SK-N-SH (cell line): ENCODE data around the gene ARPC4. TPM values are rescaled to one million over a fixed set of nuclear protein-coding genes. Genes with fewer than 3 reads are reported as not detected.

Experiments used
- CTCF ChIA-PET: fragments of 300-600, 350-600 bp; formaldehyde crosslinking; extraction: SDS; loops from one replicate; lab custom pipeline; 2021; lab: Yijun Ruan, JAX
- POLR2A ChIA-PET: fragments of 350-600 bp; sonication (Branson Sonifier 250); formaldehyde crosslinking; extraction: SDS; loops from one replicate; lab custom pipeline; 2020; ENCODE audit warnings: antibody characterized with exemption, inconsistent platforms; lab: Yijun Ruan, JAX
- DNase-seq: peaks from one replicate; pipeline ENCODE4 v3.0.0; 2012
- H2AFZ ChIP-seq: fragments of 200-600 bp; sonication (generic); 2 replicates; pipeline ENCODE4 v1.8.1; 2016; ENCODE audit warnings: antibody characterized with exemption, mild to moderate bottlenecking, low read depth
- H3F3A ChIP-seq: fragments of 200-600 bp; sonication (generic); replicated peaks from 2 replicates; pipeline ENCODE3; 2016; ENCODE audit warnings: antibody characterized with exemption, mild to moderate bottlenecking; ENCODE audit not compliant: insufficient read depth
- H3K27ac ChIP-seq, 2 experiments: fragments of 200-500 bp in 1 of 2; fragments of 200-600 bp in 1 of 2; sonication (Bioruptor generic) in 1 of 2; sonication (generic), shearing (Covaris generic) in 1 of 2; 2 replicates each; pipeline versions ENCODE4 v1.5.1 to v1.6.1; 2014 to 2016; ENCODE audit warnings: low read depth in 2 of 2, inconsistent platforms in 1 of 2, low read length in 1 of 2, mild to moderate bottlenecking in 1 of 2, mixed read lengths in 1 of 2
- H3K27me3 ChIP-seq: fragments of 200-600 bp; sonication (generic), shearing (Covaris generic); 2 replicates; pipeline ENCODE4 v1.6.1; 2016; ENCODE audit warnings: mixed run types; ENCODE audit not compliant: insufficient read depth
- H3K36me3 ChIP-seq, 2 experiments: fragments of 200-500 bp in 1 of 2; fragments of 200-600 bp in 1 of 2; sonication (Bioruptor generic) in 1 of 2; sonication (generic) in 1 of 2; replicated peaks in 1 of 2; 2 replicates each; pipeline versions ENCODE3 to v1.5.1; 2014 to 2016; ENCODE audit warnings: low read length in 1 of 2, mild to moderate bottlenecking in 1 of 2; ENCODE audit not compliant: insufficient read depth in 2 of 2, control insufficient read depth in 1 of 2
- H3K4me1 ChIP-seq, 2 experiments: fragments of 200-500 bp in 1 of 2; fragments of 200-600 bp in 1 of 2; sonication (Bioruptor generic) in 1 of 2; sonication (generic), shearing (Covaris generic) in 1 of 2; 2 replicates each; pipeline versions ENCODE4 v1.5.1 to v1.6.1; 2014 to 2016; ENCODE audit warnings: low read depth in 1 of 2, low read length in 1 of 2, mixed run types in 1 of 2; ENCODE audit not compliant: insufficient read depth in 2 of 2, control insufficient read depth in 1 of 2
- H3K4me2 ChIP-seq: fragments of 200-600 bp; sonication (generic), shearing (Covaris generic); 2 replicates; pipeline ENCODE4 v1.6.1; 2017; ENCODE audit warnings: mixed run types
- H3K4me3 ChIP-seq, 2 experiments: fragments of 200-500 bp in 1 of 2; fragments of 200-600 bp in 1 of 2; sonication (Bioruptor generic) in 1 of 2; sonication (generic), shearing (Covaris generic) in 1 of 2; 2 replicates each; pipeline versions ENCODE4 v1.5.1 to v1.8.1; 2014 to 2016; ENCODE audit warnings: low read depth in 2 of 2, inconsistent platforms in 1 of 2, low read length in 1 of 2, mild to moderate bottlenecking in 1 of 2, mixed read lengths in 1 of 2, moderate library complexity in 1 of 2
- H3K79me2 ChIP-seq: fragments of 200-600 bp; sonication (generic); 2 replicates; pipeline ENCODE4 v1.8.1; 2017; ENCODE audit warnings: mild to moderate bottlenecking; ENCODE audit not compliant: insufficient read depth
- H3K9ac ChIP-seq: fragments of 200-600 bp; sonication (generic); 2 replicates; pipeline ENCODE4 v1.6.1; 2017; ENCODE audit warnings: mixed run types
- H3K9me2 ChIP-seq: fragments of 200-600 bp; sonication (generic); 2 replicates; pipeline ENCODE4 v1.6.1; 2017; ENCODE audit warnings: mixed run types
- H3K9me3 ChIP-seq: fragments of 200-600 bp; sonication (generic); 2 replicates; pipeline ENCODE4 v1.6.1; 2017; ENCODE audit warnings: mixed run types, mild to moderate bottlenecking, moderate library complexity
- H4K20me1 ChIP-seq: fragments of 200-600 bp; sonication (generic); 2 replicates; pipeline ENCODE4 v1.6.1; 2017; ENCODE audit warnings: mild to moderate bottlenecking, mixed run types; ENCODE audit not compliant: insufficient read depth
- ELF1 ChIP-seq: IDR thresholded peaks from 2 replicates; pipeline ENCODE4 v1.4.0; 2012
- EZH2phosphoT487 ChIP-seq: fragments of 200-600 bp; sonication (generic); IDR thresholded peaks from 2 replicates; pipeline ENCODE4 v1.6.1; 2017; ENCODE audit warnings: low read depth, mixed run types, mild to moderate bottlenecking, antibody characterized with exemption, moderate library complexity, borderline replicate concordance
- FOSL2 ChIP-seq: IDR thresholded peaks from 2 replicates; pipeline ENCODE4 v1.4.0; 2012; ENCODE audit warnings: low read depth, mild to moderate bottlenecking, moderate library complexity, borderline replicate concordance
- FOXM1 ChIP-seq: IDR thresholded peaks from 2 replicates; pipeline ENCODE4 v1.4.0; 2012; ENCODE audit warnings: low read depth, mild to moderate bottlenecking
- MXI1 ChIP-seq: IDR thresholded peaks from 2 replicates; pipeline ENCODE4 v1.6.1; 2012; ENCODE audit warnings: mild to moderate bottlenecking, low read depth, low read length, improper control_type of control experiment
- NFIC ChIP-seq: IDR thresholded peaks from 2 replicates; pipeline ENCODE4 v1.4.0; 2012; ENCODE audit warnings: borderline replicate concordance
- POLR2AphosphoS5 ChIP-seq: IDR thresholded peaks from 2 replicates; pipeline ENCODE4 v1.6.1; 2012; ENCODE audit warnings: low read depth, low read length
- RXRA ChIP-seq: IDR thresholded peaks from 2 replicates; pipeline ENCODE4 v1.4.0; 2012; ENCODE audit warnings: low read depth, mild to moderate bottlenecking, borderline replicate concordance
- SMC3 ChIP-seq: IDR thresholded peaks from 2 replicates; pipeline ENCODE4 v1.6.1; 2012; ENCODE audit warnings: low read depth, low read length, improper control_type of control experiment
- TCF12 ChIP-seq: IDR thresholded peaks from 2 replicates; pipeline ENCODE4 v1.4.0; 2012
- WGBS: methylation state at CpG from one replicate; pipeline ENCODE4 v1.1.6; 2017; ENCODE audit warnings: low lambda C conversion rate; 5-methylcytosine and 5-hydroxymethylcytosine counted together
- polyA plus RNA-seq, 3 experiments: library from polyadenylated mRNA; depleted of rRNA; stranded (reverse); fragments of >200 nt; gene quantifications; 2 replicates each; pipeline ENCODE4 v1.2.3, GENCODE V29; 2012
- TF ChIP-seq, protein P1 (sequence below): IDR thresholded peaks from 2 replicates; pipeline ENCODE4; 2012
- TF ChIP-seq, protein P2 (sequence below): fragments of 150-350 bp; IDR thresholded peaks from 2 replicates; pipeline ENCODE4 v1.6.1; 2017; ENCODE audit warnings: antibody characterized with exemption, low read length, low read depth, borderline replicate concordance
- TF ChIP-seq, protein P3 (sequence below): IDR thresholded peaks from 2 replicates; pipeline ENCODE4 v1.4.0; 2012; ENCODE audit warnings: low read depth, borderline replicate concordance
- TF ChIP-seq, protein P4 (sequence below): fragments of 150-350 bp; IDR thresholded peaks from 2 replicates; pipeline ENCODE4 v1.6.1; 2016; ENCODE audit warnings: mild to moderate bottlenecking, low read depth, low read length
- TF ChIP-seq, protein P5 (sequence below): IDR thresholded peaks from 2 replicates; pipeline ENCODE4 v1.4.0; 2012; ENCODE audit warnings: low read depth, borderline replicate concordance

The ARPC4 gene
- polyA plus RNA-seq, 1 of the 3 experiments (the other 2 are of a cell fraction), result 233 TPM

DNA sequence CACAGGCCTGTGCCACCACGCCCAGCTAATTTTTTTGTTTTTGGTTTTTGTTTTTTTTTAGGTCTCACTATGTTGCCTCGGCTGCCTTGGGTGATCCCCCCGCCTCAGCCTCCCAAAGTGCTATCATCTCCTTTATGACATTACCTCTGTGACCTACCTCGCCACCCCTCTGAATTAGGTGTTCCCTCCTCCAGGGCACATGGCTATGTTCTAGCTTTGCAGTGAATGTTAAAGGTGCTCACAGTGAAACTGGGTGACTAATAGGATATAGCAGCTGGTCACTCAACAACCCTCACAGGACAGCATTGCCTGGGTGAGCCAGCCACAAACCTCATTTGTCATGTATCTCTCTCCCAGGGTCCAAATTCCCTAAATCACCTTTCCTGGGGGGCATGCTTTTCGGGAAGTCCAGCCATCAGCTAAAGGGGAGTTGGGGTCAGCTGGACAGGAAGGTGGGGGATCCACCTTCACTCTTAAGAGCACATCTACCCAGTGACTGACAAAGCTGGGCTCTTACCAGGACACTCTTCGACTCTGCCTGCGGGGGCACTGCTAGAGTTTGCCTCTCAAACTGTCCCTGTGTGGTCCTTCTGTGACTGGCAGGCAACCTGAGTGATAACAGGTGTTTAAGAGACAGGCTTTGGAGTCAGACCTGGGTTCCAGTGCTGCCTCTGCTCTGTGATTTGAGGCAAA is 15.6 kb downstream of the ARPC4 start (continued):
- TF ChIP-seq MXI1 (no peak), RXRA (no peak), NFIC (no peak), FOXM1 (no peak)
- TF ChIP-seq, protein P1, sequence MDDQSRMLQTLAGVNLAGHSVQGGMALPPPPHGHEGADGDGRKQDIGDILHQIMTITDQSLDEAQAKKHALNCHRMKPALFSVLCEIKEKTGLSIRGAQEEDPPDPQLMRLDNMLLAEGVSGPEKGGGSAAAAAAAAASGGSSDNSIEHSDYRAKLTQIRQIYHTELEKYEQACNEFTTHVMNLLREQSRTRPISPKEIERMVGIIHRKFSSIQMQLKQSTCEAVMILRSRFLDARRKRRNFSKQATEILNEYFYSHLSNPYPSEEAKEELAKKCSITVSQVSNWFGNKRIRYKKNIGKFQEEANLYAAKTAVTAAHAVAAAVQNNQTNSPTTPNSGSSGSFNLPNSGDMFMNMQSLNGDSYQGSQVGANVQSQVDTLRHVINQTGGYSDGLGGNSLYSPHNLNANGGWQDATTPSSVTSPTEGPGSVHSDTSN, result 0 out of 2 replicates have a peak, but pooled peaks have one; percentile 19
- TF ChIP-seq, protein P2, sequence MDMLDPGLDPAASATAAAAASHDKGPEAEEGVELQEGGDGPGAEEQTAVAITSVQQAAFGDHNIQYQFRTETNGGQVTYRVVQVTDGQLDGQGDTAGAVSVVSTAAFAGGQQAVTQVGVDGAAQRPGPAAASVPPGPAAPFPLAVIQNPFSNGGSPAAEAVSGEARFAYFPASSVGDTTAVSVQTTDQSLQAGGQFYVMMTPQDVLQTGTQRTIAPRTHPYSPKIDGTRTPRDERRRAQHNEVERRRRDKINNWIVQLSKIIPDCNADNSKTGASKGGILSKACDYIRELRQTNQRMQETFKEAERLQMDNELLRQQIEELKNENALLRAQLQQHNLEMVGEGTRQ, result no peak
- TF ChIP-seq, protein P3, sequence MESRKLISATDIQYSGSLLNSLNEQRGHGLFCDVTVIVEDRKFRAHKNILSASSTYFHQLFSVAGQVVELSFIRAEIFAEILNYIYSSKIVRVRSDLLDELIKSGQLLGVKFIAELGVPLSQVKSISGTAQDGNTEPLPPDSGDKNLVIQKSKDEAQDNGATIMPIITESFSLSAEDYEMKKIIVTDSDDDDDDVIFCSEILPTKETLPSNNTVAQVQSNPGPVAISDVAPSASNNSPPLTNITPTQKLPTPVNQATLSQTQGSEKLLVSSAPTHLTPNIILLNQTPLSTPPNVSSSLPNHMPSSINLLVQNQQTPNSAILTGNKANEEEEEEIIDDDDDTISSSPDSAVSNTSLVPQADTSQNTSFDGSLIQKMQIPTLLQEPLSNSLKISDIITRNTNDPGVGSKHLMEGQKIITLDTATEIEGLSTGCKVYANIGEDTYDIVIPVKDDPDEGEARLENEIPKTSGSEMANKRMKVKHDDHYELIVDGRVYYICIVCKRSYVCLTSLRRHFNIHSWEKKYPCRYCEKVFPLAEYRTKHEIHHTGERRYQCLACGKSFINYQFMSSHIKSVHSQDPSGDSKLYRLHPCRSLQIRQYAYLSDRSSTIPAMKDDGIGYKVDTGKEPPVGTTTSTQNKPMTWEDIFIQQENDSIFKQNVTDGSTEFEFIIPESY, result no peak
- TF ChIP-seq, protein P4, sequence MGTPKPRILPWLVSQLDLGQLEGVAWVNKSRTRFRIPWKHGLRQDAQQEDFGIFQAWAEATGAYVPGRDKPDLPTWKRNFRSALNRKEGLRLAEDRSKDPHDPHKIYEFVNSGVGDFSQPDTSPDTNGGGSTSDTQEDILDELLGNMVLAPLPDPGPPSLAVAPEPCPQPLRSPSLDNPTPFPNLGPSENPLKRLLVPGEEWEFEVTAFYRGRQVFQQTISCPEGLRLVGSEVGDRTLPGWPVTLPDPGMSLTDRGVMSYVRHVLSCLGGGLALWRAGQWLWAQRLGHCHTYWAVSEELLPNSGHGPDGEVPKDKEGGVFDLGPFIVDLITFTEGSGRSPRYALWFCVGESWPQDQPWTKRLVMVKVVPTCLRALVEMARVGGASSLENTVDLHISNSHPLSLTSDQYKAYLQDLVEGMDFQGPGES, result no peak

DNA sequence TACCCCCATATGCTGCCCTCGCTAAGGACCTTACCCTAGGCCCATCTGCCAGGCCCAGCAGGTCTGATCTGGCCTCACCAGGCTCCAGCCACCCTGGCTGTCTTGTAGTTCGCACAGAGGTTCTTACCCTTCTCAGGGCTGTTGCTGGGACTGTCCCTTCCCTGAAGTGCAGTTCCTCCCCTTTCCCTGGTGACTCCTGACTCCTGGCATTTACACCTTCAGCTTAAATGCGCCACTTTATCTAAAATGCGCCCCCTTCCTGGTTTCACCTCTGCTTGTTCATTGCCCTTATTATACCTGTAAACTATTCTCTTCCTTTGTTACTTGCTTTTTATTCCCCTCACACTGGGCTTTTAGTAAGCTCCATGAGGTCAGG is 16.3 kb downstream of the ARPC4 start:
- peaks cover 37% of the 10 kb centered on the region for H3F3A ChIP-seq
- 0 out of 2 replicates have a peak, but pooled peaks cover under 1% of the 10 kb centered on the region for H3K79me2 ChIP-seq
- ChIA-PET POLR2A (no interaction called here), CTCF (interaction anchor here (0.6 to 1.7 kb wide), 9 partner anchors 8 to 666 kb away, joined by 3 to 4 read pairs (median 3); no protein-coding TSS in a partner anchor)
- H3K4me3 ChIP-seq, result peak overlapping the region in 1 of 2 experiments; percentile 55; a peak in 2 of 4 replicates
- H3K36me3 ChIP-seq, result peaks cover 26 to 39% of the 10 kb centered on the region in 2 experiments
- H3K27me3 ChIP-seq, result no peaks in the 10 kb centered on the region
- no peaks in the 10 kb centered on the region for H3K9me2 ChIP-seq
- WGBS, result 95% methylated on average over 4 of the region's 4 CpGs
- peak overlapping the region; percentile 78 for H3K9ac ChIP-seq
- H3K27ac ChIP-seq, result peak overlapping the region; percentile 76 to 85
- TF ChIP-seq POLR2AphosphoS5 (no peak), RXRA (no peak), EZH2phosphoT487 (no peak), SMC3 (no peak), TCF12 (no peak), ELF1 (no peak), FOSL2 (no peak)
- TF ChIP-seq, protein P3, result no peak
- TF ChIP-seq, protein P5, sequence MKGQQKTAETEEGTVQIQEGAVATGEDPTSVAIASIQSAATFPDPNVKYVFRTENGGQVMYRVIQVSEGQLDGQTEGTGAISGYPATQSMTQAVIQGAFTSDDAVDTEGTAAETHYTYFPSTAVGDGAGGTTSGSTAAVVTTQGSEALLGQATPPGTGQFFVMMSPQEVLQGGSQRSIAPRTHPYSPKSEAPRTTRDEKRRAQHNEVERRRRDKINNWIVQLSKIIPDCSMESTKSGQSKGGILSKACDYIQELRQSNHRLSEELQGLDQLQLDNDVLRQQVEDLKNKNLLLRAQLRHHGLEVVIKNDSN, result no peak
- no peaks in the 10 kb centered on the region for H4K20me1 ChIP-seq
- peaks cover 3 to 20% of the 10 kb centered on the region in 2 experiments; a peak in 1 of 4 replicates for H3K4me1 ChIP-seq
- no peak overlapping the region for H2AFZ ChIP-seq
- no peaks in the 10 kb centered on the region for H3K9me3 ChIP-seq
- H3K4me2 ChIP-seq, result peak overlapping the region; percentile 86
- no peak for DNase-seq
